MCF 10A (cell line): ENCODE data around the gene SLC8A2. TPM values are rescaled to one million over a fixed set of nuclear protein-coding genes. Genes with fewer than 3 reads are reported as not detected.
A peak's percentile ranks its signal among the peaks of the same experiment; 100 is the strongest.

ENCODE experiments used
- Bru-seq: library from RNA; stranded (reverse); fragments of 400-500 nt; gene quantifications from one replicate; lab custom pipeline; 2021; lab: Mats Ljungman, UMichigan
- BruChase-seq, 2 experiments: library from RNA; stranded (reverse); fragments of 400-500 nt; gene quantifications; one replicate each; lab custom pipeline; 2021; lab: Mats Ljungman, UMichigan
- BruUV-seq: library from RNA; stranded (reverse); fragments of 400-500 nt; replicated peaks from 2 replicates; lab custom pipeline; 2021; lab: Mats Ljungman, UMichigan
- CTCF ChIA-PET: fragments of 300-600 bp; sonication (Branson Sonifier 250); formaldehyde crosslinking; extraction: SDS; loops from one replicate; lab custom pipeline; 2021; ENCODE audit warnings: antibody characterized with exemption, inconsistent platforms; lab: Yijun Ruan, JAX
- POLR2A ChIA-PET: fragments of 300-600, 350-650 bp; sonication (Branson Sonifier 250); formaldehyde crosslinking; extraction: SDS; loops from one replicate; lab custom pipeline; 2020; ENCODE audit warnings: antibody characterized with exemption, inconsistent platforms; lab: Yijun Ruan, JAX
- DNase-seq: peaks from one replicate; pipeline ENCODE4 v3.0.0-alpha.2; 2018; ENCODE audit not compliant: unreplicated experiment
- H3K27ac Mint-ChIP-seq: one replicate; pipeline ENCODE4 v1.8.0; 2022; ENCODE audit warnings: mild to moderate bottlenecking, low read depth, mixed read lengths; ENCODE audit not compliant: unreplicated experiment
- H3K27me3 Mint-ChIP-seq: one replicate; pipeline ENCODE4 v1.8.0; 2022; ENCODE audit warnings: mixed read lengths; ENCODE audit not compliant: insufficient read depth, unreplicated experiment
- H3K36me3 Mint-ChIP-seq: one replicate; pipeline ENCODE4 v1.8.0; 2022; ENCODE audit warnings: mild to moderate bottlenecking, moderate library complexity, mixed read lengths; ENCODE audit not compliant: insufficient read depth, unreplicated experiment
- H3K4me1 Mint-ChIP-seq: one replicate; pipeline ENCODE4 v1.8.0; 2022; ENCODE audit warnings: mixed read lengths; ENCODE audit not compliant: insufficient read depth, unreplicated experiment
- H3K4me3 Mint-ChIP-seq: one replicate; pipeline ENCODE4 v1.8.0; 2022; ENCODE audit warnings: mild to moderate bottlenecking, moderate library complexity, mixed read lengths; ENCODE audit not compliant: unreplicated experiment
- H3K9me3 Mint-ChIP-seq: one replicate; pipeline ENCODE4 v1.8.0; 2022; ENCODE audit warnings: mixed read lengths; ENCODE audit not compliant: unreplicated experiment
- CTCF ChIP-seq: fragments of 200-600 bp; IDR thresholded peaks from one replicate; pipeline ENCODE4 v1.8.0; 2022; ENCODE audit warnings: antibody characterized with exemption, mild to moderate bottlenecking; ENCODE audit not compliant: unreplicated experiment
- intact Hi-C: fragments of 100-400 bp; cut with micrococcal nuclease; formaldehyde crosslinking; loops from 2 replicates; pipeline ENCODE4 v1.14.1; 2022
- long read RNA-seq: library from polyadenylated mRNA; stranded (forward); transcript quantifications from one replicate; pipeline ENCODE4 v2.0.0, GENCODE V29; 2022
- total RNA-seq: library from RNA; stranded (reverse); gene quantifications from 2 replicates; pipeline ENCODE4 v1.2.3, GENCODE V29; 2022

SLC8A2 gene
- total RNA-seq (0.54 TPM in 1 of 2 replicates, not detected in the other), Bru-seq, nascent RNA (percentile 13 among the genes with signal in this experiment), BruChase-seq, experiment 1, labeled RNA remaining after a 6-hour chase (percentile 35 among the genes with signal in this experiment), BruChase-seq, experiment 2, labeled RNA remaining after a 2-hour chase (percentile 15 among the genes with signal in this experiment)
- long read RNA-seq = 0 reads

- Mint-ChIP-seq H3K9me3 (no peaks in the 10 kb centered on the region), H3K27ac (peak within 1 kb of the TSS; percentile 13), H3K27me3 (peaks cover 49% of the 10 kb centered on the region), H3K4me1 (peaks cover 7% of the 10 kb centered on the region), H3K4me3 (no peak within 1 kb of the TSS), H3K36me3 (no peaks in the 10 kb centered on the region)
- ChIA-PET CTCF (interaction anchor here (0.5 to 2.3 kb wide), 4 partner anchors 11 to 251 kb away, joined by 3 to 11 read pairs (median 6); partner anchors contain the start of gene KPTN), POLR2A (interaction anchor here (1.0 kb wide), 1 partner anchor 12 kb away, joined by 4 read pairs; no protein-coding TSS in a partner anchor)
- intact Hi-C loops = no loop called here
- no TSS peak for BruUV-seq
- peak; percentile 56 for DNase-seq
- TF ChIP-seq CTCF = no peak
Observed at GRCh38 chr19:47471733-47472457, at the start of gene SLC8A2. Gene SLC8A2 (minus strand): TSS chr19:47471893. CDS start chr19:47466403, 5,490 bp downstream.

- no peaks in the 10 kb centered on the region for H3K9me3 Mint-ChIP-seq
- H3K27me3 Mint-ChIP-seq = no peaks in the 10 kb centered on the region
- intact Hi-C loops = no loop called here
- H3K36me3 Mint-ChIP-seq = no peaks in the 10 kb centered on the region
- no peaks in the 10 kb centered on the region for H3K4me1 Mint-ChIP-seq
- no peak overlapping the region for H3K4me3 Mint-ChIP-seq
- BruUV-seq = no TSS peak
- POLR2A ChIA-PET = interaction anchor here (0.7 kb wide), 1 partner anchor 78 kb away, joined by 3 read pairs; no protein-coding TSS in a partner anchor
- no peak for TF ChIP-seq CTCF
- CTCF ChIA-PET = interaction anchor here (1.0 to 1.3 kb wide), 2 partner anchors 12 to 38 kb away, joined by 3 read pairs; no protein-coding TSS in a partner anchor
- no peak for DNase-seq
- no peak overlapping the region for H3K27ac Mint-ChIP-seq
Observed at GRCh38 chr19:47520839-47521238, 49.1 kb upstream of the SLC8A2 start.

- Mint-ChIP-seq H3K27ac (no peak overlapping the region), H3K4me3 (no peak overlapping the region), H3K4me1 (no peaks in the 10 kb centered on the region), H3K27me3 (no peaks in the 10 kb centered on the region), H3K9me3 (no peaks in the 10 kb centered on the region), H3K36me3 (no peaks in the 10 kb centered on the region)
- intact Hi-C loops = no loop called here
- no TSS peak for BruUV-seq
- TF ChIP-seq CTCF = no peak
- ChIA-PET CTCF (interaction anchor here (1.3 kb wide), 1 partner anchor 11 kb away, joined by 3 read pairs; no protein-coding TSS in a partner anchor), POLR2A (interaction anchor here (0.7 kb wide), 1 partner anchor 78 kb away, joined by 3 read pairs; no protein-coding TSS in a partner anchor)
- DNase-seq = no peak
Observed at GRCh38 chr19:47520343-47520806, 48.7 kb upstream of the SLC8A2 start.

- BruUV-seq = no TSS peak
- Mint-ChIP-seq H3K27ac (no peak overlapping the region), H3K4me1 (peaks cover 6% of the 10 kb centered on the region), H3K36me3 (no peaks in the 10 kb centered on the region), H3K4me3 (no peak overlapping the region), H3K27me3 (no peaks in the 10 kb centered on the region), H3K9me3 (no peaks in the 10 kb centered on the region)
- ChIA-PET CTCF (interaction anchor here (0.7 to 1.1 kb wide), 3 partner anchors 75 to 196 kb away, joined by 3 to 8 read pairs (median 3); no protein-coding TSS in a partner anchor), POLR2A (no interaction called here)
- intact Hi-C loops = loop anchor here (10.0 kb wide), 1 partner anchor 146 kb away; no protein-coding TSS in a partner anchor
- no peak for TF ChIP-seq CTCF
- DNase-seq = no peak
Observed at GRCh38 chr19:47518854-47519253, 47.2 kb upstream of the SLC8A2 start.
